NCI-H1436 treated with DMSO at 0.1 percent for 48 hours (cell line): ENCODE measurements around the gene JPH3.

ENCODE experiments used
- DNase-seq: peaks from one replicate; lab custom pipeline; 2025; lab: John Stamatoyannopoulos, UW

Gene JPH3

GRCh38 chr16:87740909-87741424 lies 138.7 kb downstream of the JPH3 start:
- no peak for DNase-seq

DNA sequence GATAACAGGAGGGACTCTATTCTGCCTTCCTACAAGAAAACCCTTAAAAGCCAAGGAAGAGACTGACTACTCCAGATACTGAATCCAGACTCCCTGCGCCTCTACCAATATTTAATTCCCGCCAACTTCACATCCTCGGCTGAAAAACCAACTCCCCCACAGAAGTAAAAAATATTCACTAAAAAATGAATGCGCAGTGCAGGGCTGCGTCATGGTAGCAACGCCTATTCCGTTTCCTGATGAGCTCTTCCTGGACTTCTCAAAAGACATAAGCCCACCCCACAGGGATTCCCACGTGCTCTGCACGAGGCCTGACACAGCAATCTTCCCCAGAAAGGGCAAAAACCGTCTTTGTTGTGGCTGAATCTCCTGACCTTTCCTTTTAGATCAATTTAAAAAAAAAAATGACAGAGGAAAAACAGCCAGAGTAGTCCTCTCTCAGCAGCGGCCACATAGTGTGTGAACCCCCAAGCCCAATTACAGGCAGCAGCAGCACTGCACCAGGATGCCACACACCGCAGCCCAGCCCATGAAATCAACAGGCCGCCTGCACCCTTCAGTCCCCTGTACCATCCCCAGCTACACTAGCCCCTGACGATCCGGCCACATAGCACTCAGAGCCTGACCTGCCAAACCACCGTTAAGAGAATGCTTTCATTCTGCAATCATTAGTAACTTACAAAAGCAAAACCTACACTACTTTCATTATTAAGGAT lies 139.6 kb downstream of the JPH3 start:
- DNase-seq, result no peak

DNA sequence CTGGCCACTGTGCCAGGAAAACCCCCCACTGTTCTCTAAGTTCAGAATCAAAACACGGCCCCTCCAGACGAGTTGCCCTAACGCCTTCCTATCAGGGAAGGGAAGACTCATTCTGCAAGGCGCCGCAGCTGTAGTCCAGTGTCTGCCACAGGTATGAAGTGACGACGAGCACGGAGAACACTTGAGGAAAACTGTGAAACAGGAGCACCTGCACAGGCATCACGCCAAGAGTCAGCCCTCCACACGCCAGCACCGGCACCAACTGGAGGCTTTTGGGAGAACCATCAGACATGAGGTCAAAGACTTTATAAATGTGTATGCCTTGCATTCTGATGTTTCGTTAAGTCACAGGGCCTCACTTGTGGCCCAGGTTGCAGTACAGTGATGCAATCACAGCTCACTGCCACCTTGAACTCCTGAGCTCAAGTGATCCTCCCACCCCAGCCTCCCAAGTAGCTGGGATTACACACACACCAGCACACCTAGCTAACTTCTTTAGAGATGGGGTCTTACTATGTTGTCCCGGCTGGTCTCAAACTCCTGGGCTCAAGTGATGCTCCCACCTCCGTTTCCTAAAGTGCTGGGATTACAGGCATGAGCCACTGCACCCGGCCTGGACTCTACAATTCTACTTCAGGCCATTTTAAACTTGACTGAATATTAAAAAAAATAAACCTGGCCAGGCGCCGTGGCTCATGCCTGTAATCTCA lies 140.6 kb downstream of the JPH3 start:
- DNase-seq, result no peak

- no peak for DNase-seq
These were observed 142.6 kb downstream of the JPH3 start for GRCh38 chr16:87744750-87745514.

DNA sequence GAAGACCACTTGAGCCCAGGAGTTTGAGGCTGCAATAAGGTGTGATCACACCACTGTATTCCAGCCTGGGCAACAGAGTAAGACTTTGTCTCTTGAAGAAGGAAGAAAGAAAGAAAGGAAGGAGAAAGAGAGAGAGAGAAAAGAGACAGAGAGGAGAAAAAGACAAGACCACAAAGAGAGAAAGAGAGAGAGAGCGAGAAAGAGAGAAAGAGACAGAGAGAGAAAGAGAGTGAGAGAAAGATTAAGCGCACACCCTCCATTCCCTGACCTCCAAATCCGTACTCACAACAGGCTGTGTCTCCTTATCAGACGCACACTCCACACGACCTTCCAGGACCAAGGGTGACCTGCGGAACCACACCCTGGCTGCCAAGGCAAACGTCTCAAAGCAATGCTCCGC lies 143.9 kb downstream of the JPH3 start:
- DNase-seq, result no peak
